ENCODE results near the gene TTLL8.
"Not testable (repeated sequence)": the region's sequence is repeated elsewhere in the genome, so short reads cannot be mapped to it uniquely, and the experiment has no call there.

The TTLL8 gene

DNA sequence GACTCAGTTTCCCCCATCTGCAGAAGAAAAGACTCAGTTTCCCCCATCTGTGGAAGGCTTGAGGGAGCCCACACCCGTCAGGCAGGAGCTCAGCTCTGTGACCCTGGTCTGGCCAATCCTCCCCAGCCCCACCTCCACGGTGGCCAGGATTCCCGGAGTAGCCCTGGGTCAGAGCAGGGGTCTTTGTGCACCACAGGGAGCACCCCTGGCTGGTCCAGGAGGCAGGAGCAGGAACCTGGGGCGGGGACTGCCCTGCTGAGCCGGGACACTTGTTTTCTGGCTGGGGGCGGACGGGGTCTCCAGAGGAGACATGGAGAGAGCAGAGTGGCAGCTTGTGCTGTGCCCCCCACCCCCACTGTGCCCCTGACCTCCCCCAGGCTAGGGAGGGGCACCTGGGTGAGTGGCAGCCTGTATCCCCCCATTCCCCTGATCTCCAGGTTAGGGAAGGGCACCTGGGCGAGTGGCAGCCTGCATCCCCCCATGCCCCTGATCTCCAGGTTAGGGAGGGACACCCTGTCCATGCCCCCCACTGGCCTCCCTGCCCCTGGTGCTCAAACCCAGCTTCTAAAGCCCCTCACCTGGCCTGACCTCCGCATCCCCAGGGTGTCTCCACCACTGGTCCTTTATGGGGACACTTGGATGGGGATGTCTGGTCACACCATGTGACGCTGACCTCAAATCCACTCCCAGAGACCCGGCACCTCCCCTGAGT, 64.3 kb downstream of the TTLL8 start:
- DNase-seq (ENCODE audit: insufficient read length, low spot score) = no peak
- no peak for FAIRE-seq

DNA sequence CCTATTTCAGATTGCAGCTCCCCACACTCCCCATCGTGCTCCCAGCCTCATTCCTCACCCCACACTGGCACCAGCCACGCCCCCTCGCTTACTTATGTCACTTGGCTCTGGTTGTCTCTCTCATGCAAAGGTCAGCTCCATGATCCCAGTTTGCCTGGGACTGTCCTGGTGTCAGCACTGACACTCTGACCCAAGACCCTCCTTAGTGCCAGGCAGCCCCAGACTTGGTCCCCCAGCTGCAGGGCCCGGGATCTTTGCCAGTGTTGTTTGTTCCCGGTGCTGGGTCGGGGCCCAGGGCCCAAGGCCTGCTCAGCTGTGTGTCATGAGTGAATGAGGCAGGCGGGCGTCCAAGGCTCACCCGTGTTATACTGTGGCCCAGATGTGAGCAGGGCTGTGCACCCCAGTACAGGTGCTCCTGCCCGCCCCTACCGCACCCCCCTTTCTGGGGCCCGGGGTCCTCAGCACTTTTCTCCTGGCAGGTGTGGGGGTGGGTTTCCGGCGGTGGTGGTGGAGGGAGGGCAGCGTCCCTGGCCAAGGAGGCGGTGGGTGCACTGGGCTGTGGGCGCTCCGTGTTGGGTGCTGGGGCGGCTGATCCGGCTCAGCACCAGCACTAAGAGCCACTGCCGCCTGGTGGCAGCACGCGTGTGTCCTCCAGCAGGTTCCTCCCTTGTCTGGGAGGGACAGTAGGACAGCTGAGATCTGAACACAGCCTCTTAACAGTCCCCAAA, 65.0 kb downstream of the TTLL8 start:
- no peak for DNase-seq (ENCODE audit: insufficient read length, low spot score)
- no peak for FAIRE-seq

DNA sequence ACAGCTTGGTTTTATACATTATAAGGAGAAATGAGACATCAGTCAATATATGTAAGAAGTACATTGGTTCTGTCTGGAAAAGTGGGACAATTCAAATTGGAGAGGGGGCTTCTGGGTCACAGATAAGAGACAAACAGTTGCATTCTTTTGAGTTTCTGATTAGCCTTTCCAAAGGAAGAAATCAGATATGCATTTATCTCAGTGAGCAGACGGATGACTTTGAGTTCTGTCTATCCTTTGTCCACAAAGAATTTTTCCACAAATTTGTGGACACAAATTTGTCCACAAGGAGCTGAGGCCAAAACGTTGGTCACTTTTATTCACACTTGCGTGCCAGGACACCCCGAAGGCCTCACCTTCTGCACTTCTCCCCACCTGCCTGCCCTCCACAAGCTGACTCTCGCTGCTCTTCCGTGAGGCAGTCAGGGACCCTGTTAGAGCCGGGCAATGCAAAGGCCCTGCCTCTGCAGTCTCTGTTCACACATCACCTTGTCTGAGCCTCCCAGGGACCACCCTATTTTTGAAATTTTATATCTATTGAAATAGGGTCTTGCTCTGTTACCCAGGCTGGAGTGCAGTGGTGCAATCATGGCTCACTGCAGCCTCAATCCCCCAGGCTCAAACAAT, 66.1 kb downstream of the TTLL8 start:
- DNase-seq (ENCODE audit: insufficient read length, low spot score) = no peak
- FAIRE-seq = no peak

DNA sequence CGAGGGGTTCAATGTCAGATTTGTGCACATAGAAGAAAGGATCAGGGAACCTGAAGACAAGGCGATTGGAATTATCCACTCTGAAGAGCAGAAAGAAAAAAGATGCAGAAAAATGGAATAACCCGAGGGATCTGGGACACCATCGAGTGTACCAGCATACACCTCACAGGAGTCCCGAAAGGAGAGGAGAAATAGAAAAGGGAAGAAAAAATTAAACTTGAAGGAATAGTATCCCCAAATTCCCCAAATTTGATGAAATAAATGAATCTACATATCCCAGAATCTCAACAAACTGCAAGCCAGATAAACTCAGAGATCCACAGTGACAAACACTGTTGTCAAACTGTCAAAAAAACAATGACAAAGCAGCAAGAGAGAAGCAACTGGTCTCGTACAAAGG, 66.9 kb downstream of the TTLL8 start:
- FAIRE-seq (no peak), DNase-seq (ENCODE audit: insufficient read length, low spot score) (no peak)

DNA sequence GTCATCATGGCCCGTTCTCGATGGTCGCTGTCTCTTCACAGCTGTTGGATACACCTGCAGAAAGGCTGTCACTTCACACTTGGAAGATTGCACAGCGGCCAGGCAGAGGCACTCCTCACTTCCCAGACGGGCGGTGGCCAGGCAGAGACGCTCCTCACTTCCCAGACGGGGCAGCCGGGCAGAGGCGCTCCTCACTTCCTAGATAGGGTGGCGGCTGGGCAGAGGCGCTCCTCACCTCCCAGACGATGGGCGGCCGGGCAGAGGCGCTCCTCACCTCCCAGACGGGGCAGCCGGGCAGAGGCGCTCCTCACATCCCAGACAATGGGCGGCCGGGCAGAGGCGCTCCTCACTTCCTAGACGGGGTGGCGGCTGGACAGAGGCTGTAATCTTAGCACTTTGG, 68.3 kb downstream of the TTLL8 start:
- DNase-seq (ENCODE audit: insufficient read length, low spot score); FAIRE-seq: not testable (repeated sequence)

DNA sequence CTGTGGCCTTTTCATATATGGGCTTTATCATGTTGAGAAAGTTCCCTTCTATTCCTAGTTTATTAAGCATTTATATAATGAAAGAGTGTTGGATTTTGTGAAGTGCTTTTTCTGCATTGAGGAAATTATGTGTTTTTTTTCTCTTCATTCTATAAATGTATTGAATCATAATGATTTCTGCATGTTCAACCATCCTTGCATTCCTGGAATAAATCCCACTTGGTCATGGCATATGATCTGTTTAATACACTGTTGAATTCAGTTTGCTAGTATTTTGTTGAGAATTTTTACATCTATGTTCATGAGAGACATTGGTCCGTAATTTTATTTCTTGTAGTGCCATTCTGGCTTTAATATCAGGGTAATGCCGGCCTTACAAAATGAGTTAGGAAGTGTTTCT, 71.8 kb downstream of the TTLL8 start:
- FAIRE-seq = no peak

DNA sequence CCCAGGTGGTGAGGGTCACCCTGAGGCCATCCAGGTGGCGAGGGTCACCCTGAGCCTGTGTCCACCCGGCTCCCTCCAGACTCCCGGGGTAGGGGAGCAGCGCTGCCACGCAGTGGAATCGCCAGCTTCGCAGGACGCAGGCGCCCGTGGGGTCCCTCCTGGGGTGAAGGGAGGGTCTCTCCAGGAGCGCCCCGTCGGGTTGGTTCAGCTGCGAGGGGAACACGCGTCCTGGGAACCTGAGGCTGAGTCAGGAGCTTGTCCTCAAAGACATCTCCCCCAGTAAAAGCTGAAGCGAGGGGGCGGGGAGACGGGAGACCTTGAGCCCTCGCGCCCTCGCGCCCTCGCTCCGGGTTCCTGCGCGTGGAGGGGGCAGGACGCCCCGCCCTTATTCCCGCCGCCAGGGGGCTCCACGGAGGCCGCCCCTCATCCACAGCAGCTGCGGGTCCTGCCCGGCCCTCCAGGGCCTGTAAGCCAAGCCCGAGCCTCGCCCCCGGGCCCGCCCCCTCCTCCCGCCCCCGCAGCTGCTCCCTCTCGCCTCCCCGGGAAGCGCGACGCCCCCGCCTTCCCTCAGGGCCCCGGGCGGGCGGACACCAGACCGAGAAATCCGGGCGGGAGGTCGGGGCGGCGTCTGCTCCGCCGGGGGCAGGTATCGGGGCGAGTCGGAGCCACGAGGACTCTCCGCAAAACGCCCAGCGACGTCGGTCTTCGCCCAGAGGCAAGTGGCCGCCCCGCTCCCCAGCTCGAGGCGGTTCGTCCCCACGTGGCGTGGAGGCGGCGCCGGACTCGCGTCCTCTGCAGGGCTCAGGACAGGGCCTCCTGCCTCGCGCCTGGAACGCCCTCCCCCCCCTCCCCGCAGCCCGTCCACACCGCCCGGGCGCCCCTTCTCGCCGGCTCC, 74.7 kb downstream of the TTLL8 start:
- DNase-seq (ENCODE audit: insufficient read length, low spot score) = no peak
- FAIRE-seq = no peak

More for the DNA sequence above, 71.8 kb downstream of the TTLL8 start:
- no peak for DNase-seq (ENCODE audit: insufficient read length, low spot score)

DNA sequence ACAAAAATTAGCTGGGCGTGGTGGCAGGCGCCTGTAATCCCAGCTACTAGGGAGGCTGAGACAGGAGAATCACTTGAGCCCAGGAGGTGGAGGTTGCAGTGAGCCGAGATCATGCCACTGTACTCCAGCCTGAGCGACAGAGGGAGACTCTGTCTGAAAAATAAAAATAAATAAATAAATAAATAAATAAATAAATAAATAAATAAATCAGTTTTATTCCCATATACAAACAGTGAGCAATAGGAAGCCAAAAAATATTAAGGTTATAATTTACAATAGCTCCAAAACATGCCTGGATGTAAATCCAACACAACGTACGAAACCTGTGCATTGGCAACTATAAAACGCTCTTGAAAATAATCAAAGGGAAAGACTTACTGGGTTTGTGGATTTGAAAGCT, 76.3 kb downstream of the TTLL8 start:
- DNase-seq (ENCODE audit: insufficient read length, low spot score); FAIRE-seq: not testable (repeated sequence)

DNA sequence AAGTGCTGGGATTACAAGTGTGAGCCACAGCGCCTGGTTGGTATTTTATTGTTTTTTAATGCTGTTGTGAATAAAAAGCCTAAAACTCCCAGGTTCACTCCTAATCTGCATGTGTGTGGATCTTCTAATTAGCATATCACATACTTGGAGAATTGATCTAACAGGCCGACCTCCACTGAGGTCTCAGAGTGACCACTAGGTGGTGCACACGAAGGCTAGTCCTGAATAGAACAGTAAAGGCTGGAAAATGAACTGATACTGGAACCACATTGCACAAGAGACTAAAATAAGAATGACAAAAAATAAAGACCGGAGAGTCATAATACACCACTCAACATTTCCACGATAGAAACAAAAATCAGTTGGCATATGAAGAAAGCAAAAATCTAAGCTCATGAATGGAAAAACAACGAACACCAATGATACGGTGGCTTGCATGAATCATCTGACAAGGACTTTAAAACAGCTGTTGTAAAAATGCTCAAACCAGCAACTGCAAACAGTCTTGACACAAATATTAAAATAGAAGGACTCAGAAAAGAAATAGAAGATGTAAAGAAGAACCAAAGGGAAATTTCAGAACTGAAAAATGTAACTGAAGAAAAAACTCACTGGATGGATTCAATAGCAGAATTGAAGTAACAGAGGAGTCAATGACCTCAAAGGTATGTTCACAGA, 78.4 kb downstream of the TTLL8 start:
- DNase-seq (ENCODE audit: insufficient read length, low spot score) (no peak), FAIRE-seq (no peak)

DNA sequence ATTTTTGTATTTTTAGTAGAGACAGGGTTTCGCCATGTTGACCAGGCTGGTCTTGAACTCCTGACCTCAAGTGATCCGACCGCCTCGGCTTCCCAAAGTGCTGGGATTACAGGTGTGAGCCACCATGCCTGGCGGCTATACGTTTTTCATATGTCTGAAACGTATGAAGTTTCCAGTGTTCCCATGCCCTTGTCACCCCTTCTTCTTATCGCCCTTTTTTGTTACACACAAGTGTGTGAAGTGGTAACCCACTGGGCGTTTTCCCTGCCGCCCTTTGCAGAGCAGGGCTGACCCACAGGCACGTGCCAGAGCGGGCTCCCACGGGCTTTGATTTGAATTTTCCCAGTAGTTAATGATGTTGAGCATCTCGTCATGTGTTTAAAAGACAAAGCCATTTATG, 80.5 kb downstream of the TTLL8 start:
- DNase-seq (ENCODE audit: insufficient read length, low spot score) = no peak
- FAIRE-seq = no peak

DNA sequence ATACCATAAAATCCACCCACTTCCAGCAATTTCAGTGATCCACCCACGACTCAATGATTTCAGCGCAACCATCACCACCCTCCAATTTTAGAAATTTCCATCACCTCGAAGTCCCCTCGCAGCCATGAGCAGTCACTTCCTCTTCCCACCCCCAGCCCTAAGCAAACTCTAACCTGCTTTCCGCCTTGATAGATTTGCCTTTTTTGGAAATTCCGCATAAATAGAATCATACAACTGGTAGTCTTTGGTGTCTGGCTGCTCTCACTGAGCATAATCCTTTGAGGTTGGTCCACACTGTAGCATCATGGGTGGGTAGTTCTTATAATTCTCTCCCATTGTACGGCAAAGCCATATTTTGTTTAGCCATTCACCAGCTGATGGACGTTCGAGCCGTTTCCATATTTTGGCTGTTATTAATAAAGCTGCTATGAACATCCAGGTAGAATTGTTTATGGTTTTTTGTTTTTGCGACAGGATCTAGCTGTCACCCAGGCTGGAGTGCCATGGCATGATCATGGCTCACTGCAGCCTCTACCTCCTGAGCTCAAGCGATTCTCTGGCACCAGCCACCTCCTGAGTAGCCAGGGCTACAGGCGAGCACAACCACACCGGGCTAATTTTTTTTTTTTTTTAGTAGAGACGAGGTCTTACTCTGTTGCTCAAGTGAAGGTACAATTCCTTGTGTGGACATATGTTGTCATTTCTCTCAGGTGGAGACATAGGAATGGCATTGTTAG, 81.5 kb downstream of the TTLL8 start:
- no peak for DNase-seq (ENCODE audit: insufficient read length, low spot score)

DNA sequence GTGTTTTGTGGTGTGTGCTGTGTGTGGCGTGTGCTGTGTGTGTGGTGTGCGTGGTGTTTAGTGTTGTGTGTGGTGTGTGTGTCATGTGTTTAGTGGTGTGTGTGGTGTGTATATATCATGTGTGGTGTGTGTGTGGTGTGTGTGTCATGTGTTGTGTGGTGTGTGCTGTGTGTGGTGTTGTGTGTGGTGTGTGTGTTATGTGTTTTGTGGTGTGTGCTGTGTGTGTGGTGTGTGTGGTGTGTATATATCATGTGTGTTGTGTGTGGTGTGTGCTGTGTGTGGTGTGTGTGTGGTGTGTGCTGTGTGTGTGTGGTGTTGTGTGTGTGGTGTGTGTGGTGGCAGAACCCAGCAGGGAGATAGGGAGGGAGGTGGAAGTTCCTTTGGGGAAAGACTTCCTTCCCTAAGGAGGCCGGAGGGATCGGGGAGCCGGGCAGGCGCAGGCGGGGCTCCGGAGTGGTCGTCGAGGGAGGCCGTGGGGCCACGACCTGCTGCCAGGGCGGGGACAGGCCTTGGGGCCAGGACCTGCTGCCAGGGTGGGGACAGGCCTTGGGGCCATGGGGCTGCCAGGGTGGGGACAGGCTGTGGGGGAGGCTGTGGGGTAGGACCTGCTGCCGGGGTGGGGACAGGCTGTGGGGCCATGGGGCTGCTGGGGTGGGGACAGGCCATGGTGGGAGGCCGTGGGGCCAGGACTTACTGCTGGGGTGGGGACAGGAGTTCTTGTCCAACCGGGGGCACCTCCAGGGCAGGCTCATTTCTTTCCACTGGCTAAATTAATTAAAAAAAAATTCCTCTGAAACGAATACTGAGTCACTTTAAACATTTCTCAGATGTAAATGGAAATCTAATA, 82.3 kb downstream of the TTLL8 start:
- no peak for FAIRE-seq
- DNase-seq (ENCODE audit: insufficient read length, low spot score) = no peak

More for the DNA sequence above, 81.5 kb downstream of the TTLL8 start:
- FAIRE-seq = no peak

DNA sequence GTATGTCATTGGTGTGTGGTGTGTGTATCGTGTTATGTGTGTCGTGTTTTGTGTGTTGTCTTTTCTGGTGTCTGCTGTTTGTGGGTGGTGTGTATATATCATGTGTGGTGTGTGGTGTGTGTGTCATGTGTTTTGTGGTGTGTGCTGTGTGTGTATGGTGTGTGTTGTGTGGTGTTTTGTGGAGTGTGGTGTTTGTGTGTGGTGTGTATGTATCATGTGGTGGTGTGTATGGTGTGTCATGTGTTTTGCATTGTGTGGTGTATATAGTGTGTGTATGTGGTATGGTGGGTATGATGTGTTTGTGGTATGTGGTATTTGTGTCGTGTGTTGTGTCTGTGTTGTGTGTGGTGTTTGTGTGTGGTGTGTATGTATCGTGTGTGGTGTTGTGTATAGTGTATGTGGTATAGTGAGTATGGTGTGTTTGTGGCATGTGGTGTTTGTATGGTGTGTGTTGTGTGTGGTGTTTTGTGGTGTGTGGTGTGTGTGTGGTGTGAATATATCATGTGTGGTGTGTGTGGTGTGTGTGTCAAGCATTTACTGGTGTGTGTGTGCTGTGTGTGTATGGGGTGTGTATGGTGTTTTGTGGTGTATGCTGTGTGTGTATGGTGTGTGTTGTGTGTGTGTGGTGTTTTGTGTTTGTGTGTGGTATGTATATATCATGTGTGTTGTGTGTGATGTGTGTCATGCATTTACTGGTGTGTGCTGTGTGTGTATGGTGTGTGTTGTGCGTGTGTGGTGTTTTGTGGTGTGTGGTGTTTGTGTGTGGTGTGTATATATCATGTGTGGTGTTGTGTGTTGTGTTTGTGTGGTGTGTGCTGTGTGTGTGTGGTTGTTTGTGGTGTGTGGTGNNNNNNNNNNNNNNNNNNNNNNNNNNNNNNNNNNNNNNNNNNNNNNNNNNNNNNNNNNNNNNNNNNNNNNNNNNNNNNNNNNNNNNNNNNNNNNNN, 84.8 kb downstream of the TTLL8 start:
- DNase-seq (ENCODE audit: insufficient read length, low spot score) = no peak
- FAIRE-seq = no peak

DNA sequence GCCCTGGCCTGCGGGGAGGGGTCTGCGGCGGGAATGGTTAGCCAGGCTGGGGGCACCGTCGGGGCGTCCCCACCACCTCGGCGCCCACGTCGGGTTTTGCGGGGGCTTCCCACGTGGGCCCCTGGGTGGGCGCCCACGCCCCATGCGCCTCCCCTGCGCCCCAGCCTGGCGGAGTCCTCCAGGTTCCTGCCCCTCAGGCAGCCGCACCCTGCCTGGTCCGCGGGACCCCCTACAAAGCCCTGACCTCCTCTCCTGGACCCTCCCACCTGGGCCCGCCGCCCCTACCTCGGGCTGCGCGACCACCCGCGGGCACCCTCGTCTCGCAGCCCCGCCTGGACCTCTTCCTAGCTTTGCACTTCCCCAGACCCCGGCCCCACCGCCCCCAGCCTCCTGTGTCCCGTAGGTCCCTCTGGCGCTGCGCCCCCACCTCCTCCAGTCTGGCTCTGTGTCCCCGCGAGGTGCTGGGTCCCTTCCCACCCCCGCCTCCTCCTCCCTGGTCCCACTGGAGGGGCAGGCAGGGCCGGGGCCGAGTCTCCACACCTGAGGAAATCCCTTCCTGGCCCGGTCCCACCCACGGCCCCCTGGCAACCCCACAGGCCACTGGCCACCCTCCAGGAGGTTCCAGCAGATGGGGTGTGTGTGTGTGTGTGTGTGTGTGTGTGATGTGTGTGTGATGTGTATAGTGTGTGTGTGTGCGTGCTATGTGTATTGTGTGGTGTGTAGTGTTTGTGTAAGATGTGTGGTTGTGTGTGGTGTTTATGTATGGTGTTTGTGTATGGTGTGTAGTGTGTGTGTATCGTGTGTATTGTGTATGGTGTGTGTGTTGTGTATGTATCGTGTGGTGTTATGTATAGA, 85.7 kb downstream of the TTLL8 start:
- FAIRE-seq = no peak
- no peak for DNase-seq (ENCODE audit: insufficient read length, low spot score)

DNA sequence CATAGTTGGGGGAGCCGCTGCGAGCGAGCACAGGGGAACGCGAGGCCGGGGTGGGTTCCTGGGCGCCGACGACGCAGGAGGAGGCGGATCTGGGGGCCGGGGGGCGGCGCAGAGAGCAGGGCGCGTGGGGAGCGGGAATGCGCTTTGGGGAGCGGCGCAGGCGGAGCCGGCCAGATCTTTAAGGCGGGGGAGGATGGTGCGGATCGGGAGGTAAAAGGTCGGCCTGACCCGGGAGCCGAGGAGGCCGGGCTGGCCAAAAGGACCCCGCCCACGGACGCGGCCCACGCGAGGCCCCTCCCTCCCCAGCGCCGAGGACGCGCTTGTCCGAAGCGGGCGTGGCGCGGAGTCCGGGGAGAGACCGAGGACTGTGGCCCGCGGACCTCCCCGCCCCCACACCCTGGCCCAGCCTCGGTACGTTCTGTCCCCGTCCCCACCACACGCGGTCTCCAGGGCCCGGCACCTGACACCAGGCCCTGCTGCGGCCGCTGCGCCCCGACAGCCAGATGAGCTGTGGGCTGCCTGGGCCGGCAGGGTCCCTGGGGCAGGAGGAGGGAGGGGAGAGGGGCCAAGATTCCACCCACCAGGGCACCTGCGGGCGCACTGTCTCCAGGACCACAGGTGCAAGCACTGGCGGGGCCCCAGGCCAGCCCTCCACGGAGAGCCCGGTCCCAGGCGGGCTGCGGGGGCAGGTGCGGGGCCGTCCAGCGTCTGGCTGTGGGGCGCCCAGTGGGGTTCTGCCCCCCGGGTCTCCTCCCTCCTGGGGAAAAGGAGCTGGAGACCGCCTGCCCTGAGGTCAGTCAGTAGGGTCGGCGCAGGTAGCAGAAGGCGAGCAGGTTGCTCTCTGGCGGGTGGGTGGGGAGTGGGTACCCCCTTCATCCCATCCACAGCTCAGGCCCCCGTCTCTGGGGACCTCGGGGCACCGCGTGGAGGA, 86.6 kb downstream of the TTLL8 start:
- no peak for FAIRE-seq
- DNase-seq (ENCODE audit: insufficient read length, low spot score) = peak; percentile 49

Data from HTR-8/SVneo (cell line).